ENCODE results near the gene CYBRD1.
A peak's percentile ranks its signal among the peaks of the same experiment; 100 is the strongest.
"Not testable (repeated sequence)": the region's sequence is repeated elsewhere in the genome, so short reads cannot be mapped to it uniquely, and the experiment has no call there.

The CYBRD1 gene

GRCh38 chr2:171516793-171517192 lies 5.5 kb upstream of the CYBRD1 start:
- DNase-seq, result no peak

GRCh38 chr2:171520471-171520870 lies 1.8 kb upstream of the CYBRD1 start:
- no peak for DNase-seq

- no peak for DNase-seq
Measured at GRCh38 chr2:171521361-171522051, 768 bp upstream of the CYBRD1 start.

- no peak for DNase-seq
Measured at GRCh38 chr2:171522788-171523087, 464 bp downstream of the CYBRD1 start.

- DNase-seq, result no peak
Measured at GRCh38 chr2:171523088-171524017, 1.1 kb downstream of the CYBRD1 start.

- DNase-seq, result no peak
Measured at GRCh38 chr2:171524018-171524401, 1.7 kb downstream of the CYBRD1 start.

- no peak for DNase-seq
Measured at GRCh38 chr2:171529914-171530313, 7.6 kb downstream of the CYBRD1 start.

- no peak for DNase-seq
Measured at GRCh38 chr2:171530378-171530777, 8.1 kb downstream of the CYBRD1 start.

- not testable (repeated sequence) for DNase-seq
Measured at GRCh38 chr2:171530859-171531258, 8.6 kb downstream of the CYBRD1 start.

- DNase-seq, result no peak
Measured at GRCh38 chr2:171531291-171531690, 9.0 kb downstream of the CYBRD1 start.

- no peak for DNase-seq
Measured at GRCh38 chr2:171531836-171532450, 9.7 kb downstream of the CYBRD1 start.

- no peak for DNase-seq
Measured at GRCh38 chr2:171533331-171533730, 11.1 kb downstream of the CYBRD1 start.

- DNase-seq, result not testable (repeated sequence)
Measured at GRCh38 chr2:171535528-171535927, 13.3 kb downstream of the CYBRD1 start.

- DNase-seq, result no peak
Measured at GRCh38 chr2:171540437-171540836, 18.2 kb downstream of the CYBRD1 start.

GRCh38 chr2:171541202-171541887 lies 19.1 kb downstream of the CYBRD1 start:
- DNase-seq, result no peak

GRCh38 chr2:171545086-171545485 lies 22.8 kb downstream of the CYBRD1 start:
- DNase-seq, result no peak

- no peak for DNase-seq
Measured at GRCh38 chr2:171547256-171547655, 25.0 kb downstream of the CYBRD1 start.

- DNase-seq, result no peak
Measured at GRCh38 chr2:171547720-171548119, 25.4 kb downstream of the CYBRD1 start.

- DNase-seq, result no peak
Measured at GRCh38 chr2:171550613-171551012, 28.3 kb downstream of the CYBRD1 start.

- no peak for DNase-seq
Measured at GRCh38 chr2:171551836-171552235, 29.6 kb downstream of the CYBRD1 start.

GRCh38 chr2:171553236-171553635 lies 31.0 kb downstream of the CYBRD1 start:
- DNase-seq, result no peak

GRCh38 chr2:171553858-171554257 lies 31.6 kb downstream of the CYBRD1 start:
- peak; percentile 73 for DNase-seq

GRCh38 chr2:171554991-171555615 lies 32.8 kb downstream of the CYBRD1 start:
- no peak for DNase-seq

Data from DMS79 (cell line).